ENCODE data around the gene ADCK1.

DNA sequence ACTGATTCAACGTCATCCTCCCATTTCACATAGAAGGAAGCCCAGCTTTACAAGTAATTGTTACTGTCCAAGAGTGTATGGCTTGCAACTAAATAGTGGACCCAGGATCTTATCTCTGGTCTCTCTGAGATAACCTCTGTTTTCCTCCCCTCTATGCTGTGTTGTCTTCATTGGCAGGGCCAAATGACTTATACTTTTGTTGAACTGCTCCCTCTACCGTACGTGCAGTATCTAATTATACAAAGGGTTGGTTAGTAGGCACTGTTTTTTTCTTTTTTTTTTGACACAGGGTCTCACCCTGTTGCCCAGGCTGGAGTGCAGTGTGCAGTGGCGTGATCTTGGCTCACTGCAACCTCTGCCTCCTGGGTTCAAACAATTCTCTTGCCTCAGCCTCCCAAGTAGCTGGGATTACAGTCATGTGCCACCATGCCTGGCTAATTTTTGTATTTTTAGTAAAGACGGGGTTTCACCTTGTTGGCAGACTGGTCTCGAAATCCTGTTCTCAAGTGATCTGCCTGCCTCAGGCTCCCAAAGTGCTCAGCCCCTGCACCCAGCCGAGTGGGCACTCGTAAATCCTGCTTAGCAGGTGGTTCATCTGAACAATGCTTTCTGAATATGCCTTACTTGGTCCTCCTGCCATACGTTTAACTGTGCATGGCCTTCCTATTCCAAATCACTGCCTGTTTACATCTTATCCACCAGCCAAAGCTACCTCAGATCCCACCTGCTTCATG lies 162.1 kb downstream of the ADCK1 start:
- TF ChIP-seq, protein P1, sequence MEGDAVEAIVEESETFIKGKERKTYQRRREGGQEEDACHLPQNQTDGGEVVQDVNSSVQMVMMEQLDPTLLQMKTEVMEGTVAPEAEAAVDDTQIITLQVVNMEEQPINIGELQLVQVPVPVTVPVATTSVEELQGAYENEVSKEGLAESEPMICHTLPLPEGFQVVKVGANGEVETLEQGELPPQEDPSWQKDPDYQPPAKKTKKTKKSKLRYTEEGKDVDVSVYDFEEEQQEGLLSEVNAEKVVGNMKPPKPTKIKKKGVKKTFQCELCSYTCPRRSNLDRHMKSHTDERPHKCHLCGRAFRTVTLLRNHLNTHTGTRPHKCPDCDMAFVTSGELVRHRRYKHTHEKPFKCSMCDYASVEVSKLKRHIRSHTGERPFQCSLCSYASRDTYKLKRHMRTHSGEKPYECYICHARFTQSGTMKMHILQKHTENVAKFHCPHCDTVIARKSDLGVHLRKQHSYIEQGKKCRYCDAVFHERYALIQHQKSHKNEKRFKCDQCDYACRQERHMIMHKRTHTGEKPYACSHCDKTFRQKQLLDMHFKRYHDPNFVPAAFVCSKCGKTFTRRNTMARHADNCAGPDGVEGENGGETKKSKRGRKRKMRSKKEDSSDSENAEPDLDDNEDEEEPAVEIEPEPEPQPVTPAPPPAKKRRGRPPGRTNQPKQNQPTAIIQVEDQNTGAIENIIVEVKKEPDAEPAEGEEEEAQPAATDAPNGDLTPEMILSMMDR (IDR thresholded peaks at IDR 0.05) = no peak
- no peak for TF ChIP-seq POLR2A (IDR thresholded peaks at IDR 0.05)
- no peak for TF ChIP-seq POLR2AphosphoS5 (IDR thresholded peaks at IDR 0.05)
- no peak for TF ChIP-seq EP300 (IDR thresholded peaks at IDR 0.05)

Data from upper lobe of left lung (tissue), 4 donors.